H1 (cell line): Measurements from ENCODE around the gene SOX8. TPM values are rescaled to one million over a fixed set of nuclear protein-coding genes. Genes with fewer than 3 reads are reported as not detected.

ENCODE experiments used
- CTCF ChIA-PET: fragments of 300-600 bp; sonication (Branson Sonifier 250); formaldehyde crosslinking; loops from one replicate; lab custom pipeline; 2021; ENCODE audit not compliant: partially characterized antibody; lab: Charles Lee
- POLR2A ChIA-PET: fragments of 300-600 bp; sonication (Branson Sonifier 250); formaldehyde crosslinking; loops from one replicate; lab custom pipeline; 2021; ENCODE audit warnings: inconsistent platforms; ENCODE audit not compliant: partially characterized antibody; lab: Charles Lee
- DNase-seq, 2 experiments: peaks; one replicate each; pipeline versions ENCODE4 v3.0.0 to v3.0.0-alpha.2; 2010 to 2022; ENCODE audit warnings: low spot score in 2 of 2, low read depth in 1 of 2, mixed read lengths in 1 of 2
- FAIRE-seq: peaks from 2 replicates; lab custom pipeline; 2011; peaks lifted over from hg19 to GRCh38; lab: Jason Lieb, UNC
- H2AFZ ChIP-seq: 2 replicates; pipeline ENCODE4 v1.8.1; 2012; ENCODE audit warnings: low read length, inconsistent platforms
- H2AK5ac ChIP-seq: 2 replicates; pipeline ENCODE4 v1.6.1; 2013; ENCODE audit warnings: low read depth, low read length
- H2BK120ac ChIP-seq: replicated peaks from 2 replicates; pipeline ENCODE3; 2013; ENCODE audit warnings: low read depth, low read length, inconsistent platforms
- H2BK12ac ChIP-seq: 2 replicates; pipeline ENCODE4 v1.6.1; 2013; ENCODE audit warnings: low read depth, low read length
- H2BK15ac ChIP-seq: 2 replicates; pipeline ENCODE4 v1.6.1; 2013; ENCODE audit warnings: low read length
- H2BK20ac ChIP-seq: 2 replicates; pipeline ENCODE4 v1.6.1; 2013; ENCODE audit warnings: low read length
- H2BK5ac ChIP-seq: 2 replicates; pipeline ENCODE4 v1.6.1; 2013; ENCODE audit warnings: low read depth, low read length
- H3K14ac ChIP-seq: 2 replicates; pipeline ENCODE4 v1.6.1; 2013; ENCODE audit warnings: inconsistent platforms; ENCODE audit not compliant: insufficient read length
- H3K18ac ChIP-seq: 2 replicates; pipeline ENCODE4 v1.6.1; 2013; ENCODE audit warnings: low read length; ENCODE audit errors: extremely low read depth
- H3K23ac ChIP-seq: 2 replicates; pipeline ENCODE4 v1.6.1; 2013; ENCODE audit warnings: inconsistent platforms; ENCODE audit not compliant: insufficient read length
- H3K23me2 ChIP-seq: 2 replicates; pipeline ENCODE4 v1.6.1; 2013; ENCODE audit warnings: low read depth, low read length
- H3K27ac ChIP-seq: 2 replicates; pipeline ENCODE4 v1.6.1; 2011; ENCODE audit warnings: low read depth, low read length, inconsistent platforms
- H3K27me3 ChIP-seq, 4 experiments: replicated peaks in 1 of 4; 1 replicate in 1 of 4; 2 replicates in 3 of 4; pipeline versions ENCODE4 v1.6.1 to v1.8.1; 2011 to 2013; ENCODE audit warnings: low read length in 3 of 4, mild to moderate bottlenecking in 3 of 4, inconsistent platforms in 2 of 4, mixed read lengths in 2 of 4, moderate library complexity in 1 of 4; ENCODE audit not compliant: control insufficient read depth in 3 of 4, insufficient read depth in 3 of 4; ENCODE audit errors: extremely low read depth in 1 of 4
- H3K36me3 ChIP-seq, 4 experiments: 2 replicates each; pipeline versions ENCODE4 v1.6.1 to v1.8.1; 2011 to 2013; ENCODE audit warnings: mild to moderate bottlenecking in 4 of 4, low read length in 3 of 4, moderate library complexity in 2 of 4, control low read depth in 1 of 4, inconsistent platforms in 1 of 4; ENCODE audit not compliant: insufficient read depth in 4 of 4, control insufficient read depth in 2 of 4
- H3K4ac ChIP-seq: replicated peaks from 2 replicates; pipeline ENCODE3; 2013; ENCODE audit warnings: low read length, low read depth, mixed read lengths, inconsistent platforms; ENCODE audit not compliant: insufficient read length
- H3K4me1 ChIP-seq, 4 experiments: replicated peaks in 1 of 4; 1 replicate in 1 of 4; 2 replicates in 3 of 4; pipeline versions ENCODE4 v1.6.1 to v1.8.1; 2011 to 2013; ENCODE audit warnings: low read length in 3 of 4, inconsistent platforms in 2 of 4, mixed read lengths in 1 of 4; ENCODE audit not compliant: insufficient read depth in 4 of 4, control insufficient read depth in 3 of 4
- H3K4me2 ChIP-seq, 2 experiments: 2 replicates each; pipeline versions ENCODE4 v1.6.1 to v1.8.1; 2011 to 2013; ENCODE audit warnings: low read depth in 2 of 2, low read length in 2 of 2, control low read depth in 1 of 2, inconsistent platforms in 1 of 2, mild to moderate bottlenecking in 1 of 2; ENCODE audit not compliant: insufficient read depth in 1 of 2
- H3K4me3 ChIP-seq, 4 experiments: fragments of 200-600, 300-600 bp in 1 of 4; sonication (generic), shearing (Covaris generic), sonication (Bioruptor Twin) in 1 of 4; 2 replicates each; pipeline versions ENCODE4 v1.5.1 to v1.8.1; 2011 to 2016; ENCODE audit warnings: low read length in 4 of 4, low read depth in 3 of 4, control low read depth in 2 of 4, inconsistent platforms in 2 of 4, mild to moderate bottlenecking in 2 of 4, mixed read lengths in 1 of 4, moderate library complexity in 1 of 4; ENCODE audit not compliant: insufficient read depth in 2 of 4; ENCODE audit errors: extremely low read depth in 1 of 4
- H3K56ac ChIP-seq: replicated peaks from 2 replicates; pipeline ENCODE3; 2013; ENCODE audit warnings: low read depth, mild to moderate bottlenecking, mixed read lengths, low read length, inconsistent platforms; ENCODE audit not compliant: insufficient read length
- H3K79me1 ChIP-seq: 2 replicates; pipeline ENCODE4 v1.6.1; 2013; ENCODE audit warnings: low read depth, low read length, control low read depth
- H3K79me2 ChIP-seq, 2 experiments: 2 replicates each; pipeline versions ENCODE4 v1.6.1 to v1.8.1; 2012 to 2013; ENCODE audit warnings: low read length in 2 of 2, mild to moderate bottlenecking in 2 of 2, inconsistent platforms in 1 of 2; ENCODE audit not compliant: insufficient read depth in 2 of 2, control insufficient read depth in 1 of 2
- H3K9ac ChIP-seq, 4 experiments: replicated peaks in 1 of 4; 1 replicate in 1 of 4; 2 replicates in 3 of 4; pipeline versions ENCODE4 v1.6.1 to v1.8.1; 2011 to 2013; ENCODE audit warnings: low read depth in 3 of 4, low read length in 3 of 4, control low read depth in 2 of 4, mild to moderate bottlenecking in 2 of 4, moderate library complexity in 2 of 4, inconsistent platforms in 1 of 4; ENCODE audit errors: extremely low read depth in 1 of 4
- H3K9me3 ChIP-seq, 2 experiments: 2 replicates each; pipeline versions ENCODE4 v1.6.1 to v1.8.1; 2012 to 2013; ENCODE audit warnings: mild to moderate bottlenecking in 2 of 2, moderate library complexity in 2 of 2, control low read depth in 1 of 2, inconsistent platforms in 1 of 2, low read depth in 1 of 2, low read length in 1 of 2, mixed read lengths in 1 of 2; ENCODE audit not compliant: insufficient read depth in 2 of 2
- H4K20me1 ChIP-seq, 2 experiments: replicated peaks in 1 of 2; 2 replicates each; pipeline versions ENCODE3 to v1.8.1; 2011 to 2013; ENCODE audit warnings: inconsistent platforms in 2 of 2, low read length in 2 of 2, mild to moderate bottlenecking in 1 of 2; ENCODE audit not compliant: insufficient read depth in 2 of 2, control insufficient read depth in 1 of 2
- H4K5ac ChIP-seq: 2 replicates; pipeline ENCODE4 v1.6.1; 2013; ENCODE audit warnings: low read length, low read depth, mixed read lengths, inconsistent platforms; ENCODE audit not compliant: insufficient read length
- H4K8ac ChIP-seq: 2 replicates; pipeline ENCODE4 v1.8.0; 2013; ENCODE audit warnings: mild to moderate bottlenecking, moderate library complexity, low read length, inconsistent platforms; ENCODE audit not compliant: insufficient read depth; ENCODE audit errors: extremely low read depth
- H4K91ac ChIP-seq: replicated peaks from 2 replicates; pipeline ENCODE3; 2013; ENCODE audit warnings: low read length, mixed read lengths, inconsistent platforms; ENCODE audit not compliant: insufficient read length
- CTBP2 ChIP-seq: IDR thresholded peaks from 2 replicates; pipeline ENCODE4 v1.7.0; 2011; ENCODE audit warnings: borderline replicate concordance, mild to moderate bottlenecking, moderate library complexity, mixed read lengths, low read length; ENCODE audit not compliant: insufficient read depth, insufficient read length
- MAX ChIP-seq: IDR thresholded peaks from 2 replicates; pipeline ENCODE4 v1.6.1; 2012; ENCODE audit warnings: inconsistent platforms
- RBBP5 ChIP-seq: IDR thresholded peaks from 2 replicates; pipeline ENCODE4 v1.7.1; 2012; ENCODE audit warnings: low read depth, mild to moderate bottlenecking, inconsistent platforms, low read length, moderate library complexity, borderline replicate concordance
- WGBS, 2 experiments: shearing (Covaris generic) in 1 of 2; methylation state at CpG; one replicate each; pipeline versions ENCODE4 v1.1.6 to v1.1.7; 2013 to 2015; ENCODE audit warnings: low lambda C conversion rate in 2 of 2, mixed read lengths in 2 of 2, inconsistent platforms in 1 of 2, low coverage in 1 of 2, missing lambda C conversion rate in 1 of 2; ENCODE audit not compliant: insufficient replicate concordance in 2 of 2, insufficient coverage in 1 of 2, insufficient read length in 1 of 2; ENCODE audit errors: extremely low coverage in 1 of 2, missing lambda C conversion rate in 1 of 2; 5-methylcytosine and 5-hydroxymethylcytosine counted together
- polyA plus RNA-seq, 7 experiments: library from polyadenylated mRNA; depleted of rRNA in 3 of 7; stranded (reverse) in 5 of 7; unstranded in 2 of 7; fragments of >200 nt in 5 of 7; fragments of 200-250 nt in 2 of 7; gene quantifications; 1 replicate in 5 of 7; 2 replicates in 1 of 7; 4 replicates in 1 of 7; pipeline versions ENCODE4 v1.2.1 to v1.2.3, GENCODE V29; 2011 to 2013; ENCODE audit warnings: missing spikeins in 2 of 7, mixed read lengths in 2 of 7
- total RNA-seq: library from RNA; stranded (reverse); fragmentation: NEBNext Ultra II Directional; extraction: Animal tissue kit (Norgen Biotek cat#: 25700); gene quantifications from 2 replicates; pipeline ENCODE4 v1.2.1, GENCODE V29; 2021

The SOX8 gene
- total and polyA plus RNA-seq, 2 of the 8 experiments (the other 6 are each of a cell fraction or from before 2014, with no cell fraction given), result 2.2 to 5.7 TPM

GRCh38 chr16:1000608-1001007 is 19.0 kb downstream of the SOX8 start:
- 87% methylated on average over 16 of the region's 17 CpGs; no CpG with 5 or more reads in 1 of the 2 experiments for WGBS, 2 experiments
- H3K4ac ChIP-seq, result no peak overlapping the region

More at GRCh38 chr16:1000608-1001007, 19.0 kb downstream of the SOX8 start:
- Histone ChIP-seq H2AFZ (no peak overlapping the region), H4K20me1 (no peaks in the 10 kb centered on the region), H2BK12ac (no peak overlapping the region), H4K5ac (no peak overlapping the region), H4K91ac (no peak overlapping the region), H3K9ac (no peak overlapping the region), H3K56ac (no peak overlapping the region), H2BK5ac (no peak overlapping the region), H3K23ac (no peak overlapping the region), H3K79me2 (no peaks in the 10 kb centered on the region), H3K4me1 (peaks cover 0 to 5% (median 0%) of the 10 kb centered on the region in 4 experiments; a peak in 1 of 7 replicates), H3K27me3 (no peaks in the 10 kb centered on the region), H4K8ac (no peak overlapping the region), H2BK120ac (no peak overlapping the region), H2AK5ac (no peak overlapping the region), H2BK20ac (no peak overlapping the region), H2BK15ac (no peak overlapping the region), H3K23me2 (no peaks in the 10 kb centered on the region), H3K14ac (no peak overlapping the region), H3K4me2 (no peak overlapping the region), H3K9me3 (peaks cover 5 to 54% of the 10 kb centered on the region in 2 experiments; a peak in 3 of 4 replicates), H3K36me3 (no peaks in the 10 kb centered on the region), H3K18ac (no peak overlapping the region), H3K4me3 (no peak overlapping the region), H3K27ac (no peak overlapping the region), H3K79me1 (no peaks in the 10 kb centered on the region)
- ChIA-PET CTCF (interaction anchor here (0.6 kb wide), 1 partner anchor 18 kb away, joined by 3 read pairs; no protein-coding TSS in a partner anchor), POLR2A (no interaction called here)
- FAIRE-seq (no peak), DNase-seq (no peak)
- TF ChIP-seq MAX (no peak), RBBP5 (no peak), CTBP2 (no peak)
